Putamen (tissue), 1 donor: Measurements from ENCODE around the gene PLXNB3.
"Not testable (repeated sequence)": the region's sequence is repeated elsewhere in the genome, so short reads cannot be mapped to it uniquely, and the experiment has no call there.

Experiments used
- DNase-seq: peaks from one replicate; pipeline ENCODE4 v3.0.0-alpha.2; 2016; ENCODE audit warnings: low spot score

PLXNB3 gene

GRCh38 chrX:153732401-153732800, 31.6 kb upstream of the PLXNB3 start:
- DNase-seq: no peak

- no peak for DNase-seq
Observed at GRCh38 chrX:153733651-153734240, 30.3 kb upstream of the PLXNB3 start.

GRCh38 chrX:153734871-153735270, 29.2 kb upstream of the PLXNB3 start:
- DNase-seq: no peak

GRCh38 chrX:153735274-153735673, 28.8 kb upstream of the PLXNB3 start:
- no peak for DNase-seq

- DNase-seq: no peak
Observed at GRCh38 chrX:153736071-153736820, 27.8 kb upstream of the PLXNB3 start.

- no peak for DNase-seq
Observed at GRCh38 chrX:153736871-153737441, 27.1 kb upstream of the PLXNB3 start.

GRCh38 chrX:153738056-153738605, 25.9 kb upstream of the PLXNB3 start:
- no peak for DNase-seq

- DNase-seq: no peak
Observed at GRCh38 chrX:153739754-153740486, 24.1 kb upstream of the PLXNB3 start.

GRCh38 chrX:153740631-153741222, 23.3 kb upstream of the PLXNB3 start:
- DNase-seq: no peak

- DNase-seq: no peak
Observed at GRCh38 chrX:153741446-153741845, 22.6 kb upstream of the PLXNB3 start.

GRCh38 chrX:153742111-153742510, 21.9 kb upstream of the PLXNB3 start:
- not testable (repeated sequence) for DNase-seq

GRCh38 chrX:153742796-153743467, 21.1 kb upstream of the PLXNB3 start:
- not testable (repeated sequence) for DNase-seq

GRCh38 chrX:153743468-153744209, 20.4 kb upstream of the PLXNB3 start:
- DNase-seq: not testable (repeated sequence)

- DNase-seq: no peak
Observed at GRCh38 chrX:153744210-153745066, 19.6 kb upstream of the PLXNB3 start.

- DNase-seq: not testable (repeated sequence)
Observed at GRCh38 chrX:153745067-153745433, 19.0 kb upstream of the PLXNB3 start.

GRCh38 chrX:153746359-153746758, 17.7 kb upstream of the PLXNB3 start:
- no peak for DNase-seq

GRCh38 chrX:153746991-153747390, 17.1 kb upstream of the PLXNB3 start:
- DNase-seq: not testable (repeated sequence)

GRCh38 chrX:153749017-153749416, 15.0 kb upstream of the PLXNB3 start:
- not testable (repeated sequence) for DNase-seq

- DNase-seq: no peak
Observed at GRCh38 chrX:153750127-153750774, 13.8 kb upstream of the PLXNB3 start.
